SH-SY5Y (cell line): ENCODE measurements around the gene BTAF1.

Experiments used
- GATA2 ChIP-seq: IDR thresholded peaks from 2 replicates; pipeline ENCODE4 v1.6.1; 2011; ENCODE audit warnings: mild to moderate bottlenecking, low read depth, low read length
- GATA3 ChIP-seq: IDR thresholded peaks from 2 replicates; pipeline ENCODE4 v1.6.1; 2011; ENCODE audit warnings: low read depth, mild to moderate bottlenecking, low read length, moderate library complexity

The BTAF1 gene

GRCh38 chr10:91897421-91897820 is 26.1 kb upstream of the BTAF1 start:
- TF ChIP-seq GATA3 = no peak
- no peak for TF ChIP-seq GATA2

- TF ChIP-seq GATA2 (no peak), GATA3 (no peak)
These were observed 21.5 kb upstream of the BTAF1 start for GRCh38 chr10:91901784-91902677.

DNA sequence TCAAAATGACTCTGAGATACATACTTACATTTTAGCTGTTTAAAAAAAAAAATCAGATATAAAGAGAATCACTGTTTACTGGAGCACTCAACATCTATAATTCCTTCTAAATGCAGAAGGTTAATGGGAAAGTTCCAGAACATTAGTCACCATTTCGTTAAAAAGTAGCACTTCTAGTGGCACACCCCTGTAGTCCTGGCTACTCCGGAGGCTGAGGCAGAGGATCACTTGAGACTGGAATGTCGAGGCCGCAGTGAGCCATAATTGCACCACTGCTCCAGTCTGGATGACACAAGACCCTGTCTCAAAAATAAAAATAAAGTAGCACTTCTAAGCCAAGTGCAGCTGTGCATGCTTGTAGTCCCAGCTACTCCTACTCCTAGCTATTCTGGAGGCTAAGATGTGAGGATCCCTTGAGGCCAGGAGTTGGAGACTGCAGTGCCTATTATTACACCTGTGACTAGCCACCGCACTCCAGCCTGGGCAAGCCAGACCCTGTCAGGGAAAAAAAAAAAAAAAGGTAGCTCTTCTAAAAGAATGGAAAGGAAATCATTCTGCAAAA is 16.5 kb upstream of the BTAF1 start:
- no peak for TF ChIP-seq GATA3
- TF ChIP-seq GATA2 = no peak

DNA sequence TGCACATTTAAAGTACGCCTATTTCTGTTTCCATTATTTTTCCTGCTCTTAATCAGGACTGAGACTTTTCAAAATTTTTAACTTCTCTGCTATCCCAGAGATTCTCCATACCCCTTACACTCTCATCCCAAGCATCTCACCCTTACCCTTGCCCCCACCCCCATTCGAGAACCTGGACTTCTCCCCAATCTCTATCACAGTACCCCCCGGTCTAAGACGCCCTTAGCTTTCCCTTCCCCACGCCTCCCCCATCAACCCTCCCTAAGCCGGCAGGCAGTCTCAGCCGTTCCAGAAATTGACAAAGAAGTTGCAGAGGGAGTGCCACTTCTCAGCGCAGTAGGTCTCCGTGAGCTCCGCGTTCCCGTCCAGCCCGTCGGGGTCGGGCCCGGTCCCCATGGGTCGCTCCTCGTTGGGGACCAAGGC is 15.6 kb upstream of the BTAF1 start:
- TF ChIP-seq GATA2 (no peak), GATA3 (no peak)

DNA sequence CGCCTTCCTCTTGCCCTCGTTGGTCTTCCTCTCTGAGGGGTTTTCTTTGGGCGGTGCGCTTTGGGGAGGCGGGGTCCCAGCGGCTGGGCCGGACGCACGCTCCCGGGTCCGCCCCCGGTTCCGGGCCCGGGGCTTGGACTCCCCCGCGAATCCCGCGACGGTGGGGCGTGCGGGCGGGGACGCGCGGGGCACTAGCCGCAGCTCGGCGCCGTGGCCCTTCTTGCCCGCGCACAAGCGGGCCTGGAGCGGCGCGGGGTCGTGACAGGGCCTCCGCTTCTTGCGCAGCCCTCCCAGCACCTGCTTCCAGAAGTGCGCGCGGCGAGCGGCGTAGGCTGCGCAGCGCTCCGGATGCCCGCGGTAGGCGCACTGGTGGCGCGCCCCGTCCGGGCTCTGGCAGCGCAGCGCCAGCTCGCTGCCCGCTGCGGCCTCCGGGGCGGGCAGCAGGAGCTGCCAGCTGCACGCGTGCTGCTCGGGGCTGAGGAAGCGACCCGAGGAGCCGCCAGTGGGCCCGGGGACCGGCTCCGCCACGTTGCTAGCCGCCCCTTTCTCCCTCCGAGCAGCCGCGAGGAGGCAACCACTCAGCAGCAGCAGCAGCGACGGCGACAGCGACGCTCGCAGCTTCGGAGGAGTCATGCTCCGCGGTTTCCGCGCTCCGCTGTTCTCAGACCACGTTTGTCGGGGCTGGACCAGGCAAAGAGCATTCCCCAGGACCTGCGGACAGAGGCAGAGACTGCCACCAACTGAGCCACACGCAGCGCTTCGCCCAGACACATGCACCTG is 15.0 kb upstream of the BTAF1 start:
- TF ChIP-seq GATA2 = no peak
- no peak for TF ChIP-seq GATA3

DNA sequence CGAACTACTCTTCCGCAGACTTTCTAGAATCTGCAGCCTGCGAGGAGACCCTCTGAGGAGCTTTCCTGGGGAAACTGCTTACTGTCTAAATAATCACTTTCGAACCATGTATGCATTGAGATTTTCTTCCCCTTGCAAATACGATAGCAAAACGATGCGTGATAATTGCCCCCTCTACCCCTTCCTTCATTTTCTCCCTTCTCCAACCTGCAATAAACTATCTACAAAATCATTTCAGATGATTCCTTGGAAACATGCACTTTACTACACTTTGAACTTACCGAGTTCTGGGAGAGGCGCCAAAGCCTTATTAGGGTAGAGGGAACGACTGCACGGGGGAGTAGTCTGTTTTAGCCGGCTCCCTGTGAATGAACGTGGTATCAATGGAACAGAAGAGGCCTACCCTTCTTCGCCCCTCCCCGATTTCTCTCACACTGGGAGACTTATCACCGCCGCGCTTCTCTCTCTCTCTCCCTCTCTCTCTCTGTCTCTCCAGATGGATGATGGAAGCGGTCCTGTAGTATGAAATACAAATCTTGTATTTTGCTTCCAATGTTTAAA is 14.4 kb upstream of the BTAF1 start, which contains the start of gene FGFBP3:
FGFBP3 (minus strand) TSS at position 370 of the 561 bp plus-strand sequence. CDS start 517 bp downstream, outside the sequence.
- TF ChIP-seq GATA3 = no peak
- TF ChIP-seq GATA2 = peak; percentile 34; the same call in 1 of the 2 replicates

DNA sequence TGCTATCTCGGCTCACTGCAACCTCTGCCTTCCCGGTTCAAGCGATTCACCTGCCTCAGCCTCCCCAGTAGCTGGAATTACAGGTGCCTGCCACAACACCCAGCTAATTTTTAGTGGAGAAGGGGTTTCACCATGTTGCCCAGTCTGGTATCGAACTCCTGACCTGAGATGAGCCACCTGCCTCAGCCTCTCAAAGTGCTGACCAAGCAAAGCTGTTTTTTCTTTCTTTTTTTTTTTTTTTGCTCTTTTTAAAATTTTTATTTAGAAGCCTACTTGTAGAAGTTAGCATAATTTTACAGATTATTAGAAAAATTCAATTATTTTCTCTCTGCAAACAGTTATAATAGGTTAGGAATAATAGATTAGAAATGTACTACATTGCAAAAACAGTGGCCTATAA is 13.1 kb upstream of the BTAF1 start:
- TF ChIP-seq GATA3 = no peak
- TF ChIP-seq GATA2 = no peak

GRCh38 chr10:91919651-91920050 is 3.9 kb upstream of the BTAF1 start:
- TF ChIP-seq GATA2 (no peak), GATA3 (no peak)

DNA sequence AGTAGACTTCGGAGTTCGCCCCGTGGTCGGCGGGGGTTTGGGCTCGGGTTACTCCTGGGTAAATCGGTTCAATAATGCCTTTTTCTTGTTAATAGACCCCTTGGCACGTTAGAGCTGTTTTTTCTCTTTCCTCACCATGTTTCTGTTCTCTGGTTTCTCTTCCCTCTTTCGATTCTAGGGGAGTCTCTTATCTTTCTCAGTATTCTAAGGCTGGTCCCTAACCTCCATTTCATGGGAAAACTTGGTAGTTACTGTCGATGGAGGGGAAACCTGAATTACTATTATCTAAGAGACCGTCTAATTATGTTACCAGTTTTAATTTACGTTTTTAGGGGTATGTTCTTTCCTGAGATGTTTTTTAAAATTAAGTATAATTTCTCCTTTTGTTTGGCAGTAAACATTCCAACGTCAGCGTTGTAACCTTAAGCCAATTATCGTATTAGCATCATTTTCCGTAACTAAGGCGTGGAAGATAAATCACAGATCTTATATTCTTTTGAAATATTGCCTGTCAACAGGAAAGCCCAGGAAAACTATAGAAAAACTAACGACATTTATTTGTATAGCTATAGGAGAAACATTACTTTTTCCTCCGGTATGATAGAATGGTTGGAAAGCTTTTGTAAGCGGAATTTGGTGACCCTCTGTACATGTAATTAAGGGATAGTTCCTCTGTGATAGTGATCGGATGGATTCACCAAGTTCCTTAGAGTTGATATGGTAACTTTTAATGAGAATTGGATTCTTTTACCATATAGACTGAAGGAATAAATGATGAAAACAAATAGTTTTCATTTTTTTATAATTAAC is 847 bp downstream of the BTAF1 start:
- TF ChIP-seq GATA3 = no peak
- no peak for TF ChIP-seq GATA2

DNA sequence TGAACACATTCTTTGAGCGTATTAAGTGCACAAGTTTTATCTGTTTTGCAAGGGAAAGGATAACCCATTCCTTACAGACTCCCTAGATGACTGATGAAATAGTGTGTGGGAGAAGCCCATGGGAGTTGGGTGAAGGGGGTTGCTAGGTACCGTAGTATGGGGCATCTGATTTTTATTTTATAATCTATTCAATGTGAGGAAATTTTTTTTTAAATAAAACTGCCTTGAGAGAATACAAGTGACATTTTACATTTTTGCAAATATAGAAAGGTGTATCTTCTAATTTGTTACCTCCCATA is 1.4 kb downstream of the BTAF1 start:
- TF ChIP-seq GATA2 = no peak
- TF ChIP-seq GATA3 = no peak

- no peak for TF ChIP-seq GATA3
- TF ChIP-seq GATA2 = no peak
These were observed 7.4 kb downstream of the BTAF1 start for GRCh38 chr10:91930939-91931338.

- TF ChIP-seq GATA3 (no peak), GATA2 (no peak)
These were observed 8.1 kb downstream of the BTAF1 start for GRCh38 chr10:91931526-91932190.

DNA sequence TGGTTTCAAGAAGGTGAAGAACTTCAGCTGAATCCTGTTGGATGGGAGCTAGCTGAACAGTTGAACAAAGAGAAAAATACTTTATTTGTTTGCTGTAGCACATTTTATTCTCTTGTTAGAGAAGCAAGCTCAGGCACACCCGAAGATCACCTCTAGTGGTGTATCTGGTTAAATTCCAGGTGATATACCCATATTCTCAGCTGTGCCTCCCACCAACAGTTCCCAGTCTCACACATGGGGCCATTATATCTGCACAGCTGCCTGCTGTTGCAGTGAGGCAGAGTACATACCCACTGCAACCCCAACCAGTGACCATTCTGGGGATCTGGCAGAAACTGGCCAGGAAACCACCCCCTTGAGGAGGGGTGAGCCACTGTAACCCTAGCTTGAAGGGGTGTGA is 9.2 kb downstream of the BTAF1 start:
- TF ChIP-seq GATA2 = no peak
- TF ChIP-seq GATA3 = no peak
